HepG2 (cell line): Measurements from ENCODE around the gene KCNK7. TPM values are rescaled to one million over a fixed set of nuclear protein-coding genes. Genes with fewer than 3 reads are reported as not detected.

Experiments used
- MED13 ChIP-seq: sonication (generic); formaldehyde crosslinking; IDR thresholded peaks from 2 replicates; pipeline ENCODE4 v1.5.0; 2020; ENCODE audit warnings: missing genetic modification reagents
- MIER2 ChIP-seq: IDR thresholded peaks from 2 replicates; pipeline ENCODE4 v1.6.1; 2016; ENCODE audit warnings: missing biosample characterization, missing genetic modification reagents
- PAF1 ChIP-seq: IDR thresholded peaks from 2 replicates; pipeline ENCODE4 v1.6.1; 2016; ENCODE audit warnings: missing genetic modification reagents, missing compliant biosample characterization
- RBFOX2 ChIP-seq: fragments of 200-400 bp; formaldehyde crosslinking; IDR thresholded peaks from 2 replicates; pipeline ENCODE4 v1.6.1; 2017; ENCODE audit warnings: low read depth, mild to moderate bottlenecking, low read length
- TP53 ChIP-seq: sonication (generic); formaldehyde crosslinking; conservative IDR thresholded peaks from 2 replicates; pipeline ENCODE4 v1.4.0; 2020; ENCODE audit warnings: missing genetic modification reagents
- ZFP36L1 ChIP-seq: sonication (generic); formaldehyde crosslinking; IDR thresholded peaks from 2 replicates; pipeline ENCODE4 v1.8.0; 2022; ENCODE audit warnings: mild to moderate bottlenecking, missing genetic modification reagents, moderate library complexity
- ZNF264 ChIP-seq: sonication (generic); formaldehyde crosslinking; IDR thresholded peaks from 2 replicates; pipeline ENCODE4 v1.4.0; 2020; ENCODE audit warnings: missing genetic modification reagents
- ZNF275 ChIP-seq: sonication (generic); formaldehyde crosslinking; IDR thresholded peaks from 2 replicates; pipeline ENCODE4 v1.8.0; 2022; ENCODE audit warnings: missing genetic modification reagents, mild to moderate bottlenecking, inconsistent platforms, borderline replicate concordance
- ZNF337 ChIP-seq: sonication (generic); formaldehyde crosslinking; IDR thresholded peaks from 2 replicates; pipeline ENCODE4 v1.5.1; 2020; ENCODE audit warnings: missing genetic modification reagents, low read depth, mild to moderate bottlenecking, borderline replicate concordance
- ZNF407 ChIP-seq: sonication (generic); formaldehyde crosslinking; IDR thresholded peaks from one replicate; pipeline ENCODE4 v1.5.1; 2020; ENCODE audit warnings: mild to moderate bottlenecking, missing genetic modification reagents; ENCODE audit errors: not compliant biosample characterization
- ZNF7 ChIP-seq: IDR thresholded peaks from 2 replicates; pipeline ENCODE4 v1.6.1; 2016; ENCODE audit warnings: missing biosample characterization, missing genetic modification reagents
- polyA plus RNA-seq, 8 experiments: library from polyadenylated mRNA; depleted of rRNA in 3 of 8; stranded (reverse) in 7 of 8; unstranded in 1 of 8; fragments of >200 nt; fragmentation: Illumina TruSeq in 4 of 8; extraction: Trizol in 4 of 8; gene quantifications; 2 replicates each; pipeline versions ENCODE4 v1.2.1 to v1.2.3, GENCODE V29; 2011 to 2016; ENCODE audit warnings: low read depth in 4 of 8, missing spikeins in 1 of 8, mixed read lengths in 1 of 8; ENCODE audit not compliant: insufficient read depth in 1 of 8
- total RNA-seq, 5 experiments: library from RNA; depleted of rRNA; stranded (reverse); fragments of >200 nt; fragmentation: Illumina TruSeq; extraction: Trizol; gene quantifications; 2 replicates each; pipeline ENCODE4 v1.2.3, GENCODE V29; 2016; ENCODE audit warnings: low read depth in 1 of 5
- TF ChIP-seq, protein P1 (sequence below): sonication (generic); formaldehyde crosslinking; IDR thresholded peaks from 2 replicates; pipeline ENCODE4 v1.8.1; 2023; ENCODE audit warnings: mild to moderate bottlenecking, missing genetic modification reagents, borderline replicate concordance

The KCNK7 gene
- total and polyA plus RNA-seq, 2 of the 13 experiments (the other 11 are each of a cell fraction or from before 2014, with no cell fraction given): 0.11 TPM; not detected in 1

- no peak for TF ChIP-seq ZNF407 (CRISPR knock-in tag)
- no peak for TF ChIP-seq ZNF7 (CRISPR knock-in tag)
- TF ChIP-seq TP53: no peak
- TF ChIP-seq MED13 (CRISPR knock-in tag): no peak; the same call in 1 of the 2 replicates
- TF ChIP-seq ZFP36L1 (CRISPR knock-in tag): no peak
- TF ChIP-seq ZNF337 (CRISPR knock-in tag): no peak
- TF ChIP-seq RBFOX2: peak; percentile 76
- TF ChIP-seq, protein P1, sequence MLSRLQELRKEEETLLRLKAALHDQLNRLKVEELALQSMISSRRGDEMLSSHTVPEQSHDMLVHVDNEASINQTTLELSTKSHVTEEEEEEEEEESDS (CRISPR knock-in tag): no peak
- no peak for TF ChIP-seq ZNF264 (CRISPR knock-in tag)
- no peak for TF ChIP-seq MIER2
- TF ChIP-seq ZNF275 (CRISPR knock-in tag): no peak
- no peak for TF ChIP-seq PAF1 (CRISPR knock-in tag)
These were observed 21.3 kb downstream of the KCNK7 start (continued) for GRCh38 chr11:65574109-65574810.
